IPS DF 19.7 (cell line): ENCODE data around the gene CLVS2.

ENCODE experiments used
- DNase-seq: peaks from one replicate; pipeline ENCODE4 v3.0.0-alpha.2; 2013; ENCODE audit warnings: low read depth, low spot score

The CLVS2 gene

DNA sequence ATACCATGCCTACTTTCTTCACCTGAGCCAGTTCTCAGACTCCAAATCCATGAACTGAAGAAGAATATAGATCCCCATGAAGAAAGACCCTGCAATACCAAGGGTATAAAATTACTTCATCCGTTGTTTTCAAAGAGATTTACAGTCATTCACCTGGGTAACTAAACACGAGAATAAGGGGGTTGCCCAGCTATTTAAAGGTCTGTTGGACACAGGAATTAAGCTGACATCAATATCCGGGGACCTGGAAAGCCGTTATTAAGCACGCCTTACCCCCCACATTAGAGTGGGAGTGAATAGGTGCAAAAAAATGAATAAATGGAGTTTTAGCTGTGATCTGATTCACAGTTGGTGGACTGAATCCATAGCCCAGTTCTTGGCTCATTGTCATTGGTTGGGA lies 28.9 kb downstream of the CLVS2 start:
- DNase-seq, result no peak

GRCh38 chr6:123027408-123027807 lies 31.4 kb downstream of the CLVS2 start:
- no peak for DNase-seq

DNA sequence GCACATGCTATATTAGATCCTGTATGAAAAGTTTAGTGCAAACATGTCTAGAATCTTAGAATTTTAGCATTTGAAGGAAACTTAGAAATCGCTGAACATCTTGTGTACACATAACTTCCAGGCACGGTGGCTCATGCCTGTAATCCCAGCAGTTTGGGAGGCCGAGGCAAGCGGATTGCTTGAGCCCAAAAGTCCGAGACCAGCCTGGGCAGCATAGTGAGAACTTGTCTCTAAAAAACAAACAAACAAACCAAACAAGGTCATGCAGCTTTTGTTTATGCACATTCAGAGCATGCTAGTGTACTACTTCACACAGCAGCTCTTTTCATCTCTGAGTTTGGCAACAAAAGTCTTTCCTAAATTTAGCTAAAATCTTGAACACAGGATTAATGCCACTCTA lies 32.2 kb downstream of the CLVS2 start:
- DNase-seq, result no peak

DNA sequence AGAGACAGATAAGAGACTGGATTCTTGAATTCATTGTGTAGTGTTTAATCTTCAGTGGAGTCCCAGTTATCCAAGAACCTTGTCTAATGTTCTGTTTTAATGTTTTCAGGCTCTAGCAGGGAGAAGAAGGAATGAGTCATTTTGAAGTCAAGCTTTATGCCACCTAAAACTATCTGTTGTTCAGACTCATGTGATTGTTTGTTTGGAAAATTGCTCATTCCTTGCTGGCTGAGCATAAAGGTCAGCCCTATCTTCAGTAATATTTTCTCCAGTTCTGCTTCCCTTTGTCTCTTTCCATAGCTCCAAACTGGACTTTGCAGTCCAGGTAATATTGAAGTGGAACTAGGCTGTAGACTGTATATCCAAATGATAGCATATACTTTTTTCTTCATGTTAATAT lies 34.2 kb downstream of the CLVS2 start:
- no peak for DNase-seq

- no peak for DNase-seq
Observed at GRCh38 chr6:123036648-123037047, 40.6 kb downstream of the CLVS2 start.

DNA sequence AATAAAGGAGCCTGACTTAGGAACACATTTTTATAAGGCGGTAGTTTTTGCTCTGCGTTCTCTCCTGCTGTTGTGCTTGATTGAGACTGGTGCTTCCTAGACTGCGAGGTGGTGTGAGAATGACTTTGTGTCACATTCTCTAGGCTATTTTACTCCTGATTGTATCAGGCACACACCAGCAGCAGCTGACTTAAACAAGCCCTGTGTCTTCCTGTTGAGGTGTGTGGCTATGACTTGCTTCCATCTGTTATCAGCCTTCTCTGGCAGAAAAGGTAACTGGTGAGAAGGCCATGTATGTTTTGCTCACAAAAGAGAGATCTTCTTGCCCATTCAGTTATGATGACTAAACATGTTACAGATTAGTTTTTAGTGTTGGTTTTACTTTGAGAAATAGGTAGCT lies 43.4 kb downstream of the CLVS2 start:
- DNase-seq, result no peak

- DNase-seq, result no peak
Observed at GRCh38 chr6:123042401-123042800, 46.4 kb downstream of the CLVS2 start.

DNA sequence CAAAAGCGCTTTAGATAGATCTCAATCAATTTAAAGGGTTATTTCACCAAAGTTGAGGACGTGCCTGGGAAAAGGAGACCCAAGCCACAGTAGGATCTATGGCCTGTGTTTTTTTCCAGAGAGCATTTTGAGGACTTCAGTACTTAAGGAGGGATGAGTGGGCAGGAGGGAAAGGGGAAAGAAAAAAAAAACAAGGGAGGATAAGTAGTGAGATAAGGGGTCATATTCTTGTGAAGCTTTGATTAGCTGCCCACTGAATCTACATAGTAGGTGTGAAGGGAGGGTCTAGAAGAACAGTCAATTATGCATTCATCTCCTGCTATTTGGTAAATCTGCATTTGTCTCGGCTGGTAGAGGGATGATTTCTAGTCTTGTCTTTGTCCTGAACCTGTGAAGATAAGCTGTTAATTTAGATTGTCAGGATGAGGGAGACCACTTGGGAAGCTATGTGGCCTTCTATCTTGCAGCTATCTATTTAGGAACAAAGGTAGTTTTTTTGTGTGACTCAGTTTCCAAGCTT lies 48.4 kb downstream of the CLVS2 start:
- DNase-seq, result no peak

DNA sequence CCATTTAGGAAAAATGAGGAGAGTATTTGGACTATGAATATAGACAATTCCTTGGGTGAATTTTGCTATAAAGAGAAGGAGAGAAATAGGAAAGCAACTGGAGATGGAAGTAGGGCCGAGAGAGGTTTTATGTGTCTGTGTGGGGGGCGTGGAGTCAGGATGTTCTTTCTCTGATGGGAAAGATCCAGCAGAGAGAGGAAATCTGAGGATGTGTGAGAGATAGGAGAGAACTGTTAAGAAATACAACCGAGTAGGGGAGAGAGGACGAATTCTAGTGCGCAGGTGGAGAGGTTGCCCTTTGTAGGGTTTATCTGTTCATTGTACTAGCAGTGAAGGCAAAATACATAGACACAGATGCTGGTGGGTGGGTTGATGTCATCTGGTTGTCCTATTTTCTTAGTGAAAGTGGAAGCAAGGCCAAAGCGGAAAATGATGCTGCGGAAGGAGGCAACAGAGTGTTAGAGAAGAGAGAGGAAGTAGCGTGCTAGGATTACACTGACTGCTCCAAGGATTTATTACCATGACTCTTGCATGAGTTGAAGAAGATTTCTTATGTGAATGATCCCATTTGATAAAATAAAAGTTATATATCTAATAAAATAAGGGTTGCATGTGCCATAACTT lies 57.7 kb downstream of the CLVS2 start:
- no peak for DNase-seq

DNA sequence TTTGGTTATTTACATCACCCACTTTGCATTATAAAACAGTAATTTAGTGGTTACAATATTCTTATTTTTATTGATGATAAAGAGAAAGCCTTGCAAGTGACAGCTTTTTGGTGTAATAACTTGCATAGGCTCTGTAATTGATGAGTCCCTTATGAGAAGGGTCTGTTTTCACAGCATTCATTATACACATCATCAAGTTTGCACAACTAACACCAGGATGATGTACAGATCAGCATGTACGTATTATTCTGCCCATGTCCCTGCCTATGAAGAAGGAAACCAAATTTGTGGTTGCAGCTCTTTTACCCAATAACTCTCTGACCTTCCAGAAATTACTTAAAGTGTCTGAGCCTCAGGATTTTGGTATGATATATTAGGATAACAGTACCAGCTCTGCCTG lies 59.2 kb downstream of the CLVS2 start:
- no peak for DNase-seq

- DNase-seq, result no peak
Observed at GRCh38 chr6:123062670-123063069, 66.6 kb downstream of the CLVS2 start.

- DNase-seq, result no peak
Observed at GRCh38 chr6:123064038-123064437, 68.0 kb downstream of the CLVS2 start.

DNA sequence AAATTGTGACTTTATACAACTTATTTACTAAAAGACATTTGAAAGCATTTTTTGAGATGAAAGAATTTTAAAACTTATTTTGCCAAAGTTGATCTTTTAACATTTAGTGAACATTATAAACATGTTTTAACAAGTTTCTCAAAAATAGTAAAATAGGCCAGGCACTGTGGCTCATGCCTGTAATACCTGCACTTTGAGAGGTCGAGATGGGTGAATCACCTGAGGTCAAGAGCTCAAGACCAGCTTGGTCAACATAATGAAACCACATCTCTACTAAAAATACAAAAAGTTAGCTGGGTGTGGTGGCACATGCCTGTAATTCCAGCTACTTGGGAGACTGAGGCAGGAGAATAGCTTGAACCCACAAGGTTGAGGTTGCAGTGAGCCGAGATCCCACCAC lies 78.6 kb downstream of the CLVS2 start:
- no peak for DNase-seq

DNA sequence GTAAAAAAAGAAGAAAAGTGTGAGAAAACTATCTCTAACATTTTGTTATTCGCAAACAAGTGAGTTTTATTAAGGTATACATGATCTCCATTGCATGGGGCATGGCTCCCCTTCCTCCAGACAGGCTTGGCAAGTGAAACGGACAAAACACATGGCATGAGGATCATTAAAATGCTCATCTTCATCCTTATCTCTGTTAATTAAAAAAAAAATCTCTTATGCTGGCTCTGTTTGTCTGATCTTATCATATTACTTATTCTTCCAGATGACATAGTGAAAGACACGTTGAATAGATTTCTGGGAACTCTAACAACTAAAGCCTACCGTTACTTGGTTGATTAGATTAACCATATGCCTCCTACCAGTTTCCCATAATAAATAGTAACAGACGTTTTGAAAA lies 89.4 kb downstream of the CLVS2 start:
- no peak for DNase-seq

DNA sequence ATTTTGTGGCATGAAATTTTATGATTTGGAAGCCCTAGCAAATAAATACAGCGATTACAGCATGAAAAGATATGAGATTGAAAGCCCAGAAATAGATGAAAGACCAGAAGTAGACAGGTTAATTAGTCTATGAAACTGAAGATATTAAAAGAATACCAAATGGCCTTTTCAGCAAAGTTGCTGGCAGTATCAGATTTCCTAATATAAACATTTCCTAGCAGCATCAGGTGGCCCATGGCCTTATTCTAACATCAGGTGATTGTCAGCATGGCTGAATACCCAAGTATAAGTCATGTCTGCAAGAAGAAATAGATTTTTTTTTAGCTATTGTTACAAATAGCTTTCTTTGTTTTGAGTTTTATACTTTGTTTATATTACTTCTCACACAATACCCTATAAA lies 93.2 kb downstream of the CLVS2 start:
- DNase-seq, result no peak

DNA sequence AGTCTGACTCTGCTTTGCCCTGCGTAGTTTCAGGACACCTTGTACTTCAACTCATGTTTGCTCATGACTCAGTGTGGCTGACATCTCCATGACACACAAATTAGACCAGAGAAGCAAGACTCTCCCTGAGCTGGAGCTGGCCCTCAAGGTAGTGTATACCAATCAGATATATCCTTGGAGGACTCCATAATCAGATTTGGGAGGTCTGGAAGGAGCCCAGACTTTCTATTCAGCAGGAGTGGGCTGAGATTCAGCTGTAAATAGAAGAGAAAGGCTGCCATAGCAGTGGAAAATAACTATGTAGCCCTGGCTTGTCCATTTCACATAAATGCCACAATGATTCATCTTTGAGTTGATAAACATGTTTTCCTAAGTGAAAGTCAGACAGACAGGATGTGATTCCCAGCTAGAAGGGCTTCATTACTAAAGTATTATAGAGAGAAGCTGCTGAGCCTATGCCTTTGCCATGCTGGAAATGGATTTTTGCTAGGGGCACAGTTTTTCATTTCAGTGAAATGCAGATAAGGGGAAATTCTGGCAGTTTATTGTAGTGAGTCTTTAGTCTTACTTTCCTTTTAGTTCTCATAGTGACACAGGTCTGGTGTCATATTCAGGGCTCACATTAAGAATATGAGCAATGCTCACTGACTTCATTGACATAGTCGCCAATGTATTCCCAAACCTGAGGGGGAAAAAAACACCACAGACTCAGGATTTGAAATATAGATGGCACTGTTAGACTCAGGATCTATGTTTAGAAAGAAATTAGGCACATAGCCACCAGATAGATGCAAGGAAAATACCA lies 95.3 kb downstream of the CLVS2 start:
- no peak for DNase-seq

DNA sequence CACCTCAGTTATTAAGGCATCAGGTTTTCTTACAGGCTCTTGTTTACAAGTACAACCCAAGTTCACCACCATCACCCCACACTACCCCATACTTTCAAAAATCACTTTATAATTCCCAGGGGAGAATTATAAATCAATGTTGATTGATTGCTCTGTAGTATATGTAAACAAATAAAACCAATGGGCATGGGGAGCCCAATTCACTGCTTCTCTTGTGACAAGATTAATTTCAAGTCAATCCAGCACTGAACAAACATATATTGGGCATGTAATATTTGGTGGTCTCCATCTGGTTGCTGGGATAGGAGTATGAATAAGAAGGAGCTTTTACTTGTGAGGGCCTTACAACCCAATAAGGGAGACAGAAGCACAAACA lies 95.8 kb downstream of the CLVS2 start:
- no peak for DNase-seq

DNA sequence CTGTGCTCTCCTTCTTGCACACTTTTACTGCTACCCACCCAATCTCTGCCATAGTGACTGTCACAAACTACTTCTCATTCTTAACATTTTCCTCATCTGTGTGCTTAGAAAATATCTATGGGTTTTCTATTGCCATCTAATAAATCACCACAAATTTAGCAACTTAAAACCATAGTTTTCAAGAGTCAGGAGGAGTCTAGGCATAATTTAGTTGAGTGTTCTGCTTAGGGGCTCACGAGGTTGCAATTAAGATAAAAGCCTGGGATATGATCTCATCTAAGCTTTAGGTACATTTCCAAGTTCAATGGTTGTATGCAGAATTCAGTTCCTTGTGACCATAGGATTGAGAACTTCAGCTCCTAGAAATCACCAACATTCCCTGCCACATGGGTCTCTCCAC lies 98.8 kb downstream of the CLVS2 start:
- DNase-seq, result no peak

DNA sequence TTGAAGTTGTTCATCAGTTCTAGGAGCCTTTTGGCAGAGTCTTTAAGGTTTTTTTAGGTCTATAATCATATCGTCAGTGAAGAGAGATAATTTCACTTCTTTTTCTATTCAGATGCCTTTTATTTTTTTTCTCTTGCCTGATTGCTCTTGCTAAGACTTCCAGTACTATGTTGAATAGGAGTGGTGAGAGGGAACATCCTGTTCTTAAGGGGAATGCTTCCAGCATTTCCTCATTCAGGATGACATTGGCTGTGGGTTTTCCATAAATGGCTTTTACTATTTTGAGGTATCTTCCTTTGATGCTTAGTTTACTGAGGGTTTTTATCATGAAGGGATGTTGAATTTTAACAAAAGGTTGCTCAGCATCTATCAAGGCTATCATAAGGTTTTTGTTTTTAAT lies 109.5 kb downstream of the CLVS2 start:
- no peak for DNase-seq

DNA sequence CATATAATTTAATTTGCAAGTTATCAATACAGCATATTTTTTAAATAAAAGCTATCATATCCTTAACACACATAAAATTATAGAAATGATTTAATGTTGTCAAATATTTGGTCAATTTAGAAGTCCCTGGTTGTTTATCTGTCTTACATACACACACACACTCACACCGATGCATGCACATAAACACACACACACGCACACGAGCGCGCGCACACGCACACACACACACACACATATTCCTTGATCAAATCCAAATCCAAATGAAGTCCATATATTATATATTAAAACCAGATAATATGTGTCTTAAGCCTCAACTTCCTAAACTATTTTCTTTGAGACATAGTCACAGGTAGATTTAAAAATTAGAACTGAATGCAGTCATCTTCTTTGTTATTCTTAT lies 120.3 kb downstream of the CLVS2 start:
- DNase-seq, result no peak

- no peak for DNase-seq
Observed at GRCh38 chr6:123117145-123117908, 121.3 kb downstream of the CLVS2 start.

- no peak for DNase-seq
Observed at GRCh38 chr6:123118811-123119210, 122.8 kb downstream of the CLVS2 start.
